Mucosa of rectum (tissue), 2 donors: Measurements from ENCODE around the gene B3GAT2.

Experiments used
- H3K27ac ChIP-seq, 2 donors: one replicate each; pipeline ENCODE4 v1.7.0; 2013; ENCODE audit warnings: inconsistent platforms in 2 of 2, low read depth in 2 of 2, low read length in 2 of 2
- H3K27me3 ChIP-seq, 2 donors: one replicate each; pipeline ENCODE4 v1.7.0; 2013; ENCODE audit warnings: low read length in 2 of 2; ENCODE audit not compliant: control insufficient read depth in 2 of 2, insufficient read depth in 2 of 2
- H3K36me3 ChIP-seq, 2 donors: one replicate each; pipeline ENCODE4 v1.7.0; 2013; ENCODE audit warnings: low read length in 2 of 2; ENCODE audit not compliant: control insufficient read depth in 2 of 2, insufficient read depth in 2 of 2
- H3K4me1 ChIP-seq, 2 donors: one replicate each; pipeline ENCODE4 v1.7.0; 2013; ENCODE audit warnings: low read length in 2 of 2, mild to moderate bottlenecking in 1 of 2; ENCODE audit not compliant: control insufficient read depth in 2 of 2, insufficient read depth in 2 of 2
- H3K4me3 ChIP-seq, 2 donors: one replicate each; pipeline ENCODE4 v1.7.0; 2013; ENCODE audit warnings: low read length in 2 of 2
- H3K9ac ChIP-seq, 2 donors: one replicate each; pipeline ENCODE4 v1.7.0; 2013; ENCODE audit warnings: low read length in 2 of 2, low read depth in 1 of 2, mild to moderate bottlenecking in 1 of 2
- H3K9me3 ChIP-seq, 2 donors: one replicate each; pipeline ENCODE4 v1.7.0; 2013; ENCODE audit warnings: low read length in 2 of 2; ENCODE audit not compliant: control insufficient read depth in 2 of 2
- donor health status: healthy.
- donor health status: Normal muscosa, but diverticular disease.

B3GAT2 gene

GRCh38 chr6:70846207-70846835 lies 110.5 kb downstream of the B3GAT2 start:
- Histone ChIP-seq H3K4me3 (no peak overlapping the region), H3K9me3 (no peaks in the 10 kb centered on the region), H3K36me3 (peaks cover 3% of the 10 kb centered on the region in 2 donors), H3K9ac (no peak overlapping the region), H3K27me3 (no peaks in the 10 kb centered on the region), H3K27ac (no peak overlapping the region), H3K4me1 (no peaks in the 10 kb centered on the region)

GRCh38 chr6:70844301-70844700 lies 112.6 kb downstream of the B3GAT2 start:
- Histone ChIP-seq H3K4me1 (no peaks in the 10 kb centered on the region), H3K9me3 (no peaks in the 10 kb centered on the region), H3K27ac (no peak overlapping the region), H3K27me3 (no peaks in the 10 kb centered on the region), H3K36me3 (peaks cover 3% of the 10 kb centered on the region in 2 donors), H3K9ac (no peak overlapping the region), H3K4me3 (no peak overlapping the region)

- Histone ChIP-seq H3K4me3 (no peak overlapping the region), H3K9me3 (no peaks in the 10 kb centered on the region), H3K36me3 (peaks cover 3% of the 10 kb centered on the region in 2 donors), H3K4me1 (no peaks in the 10 kb centered on the region), H3K27me3 (no peaks in the 10 kb centered on the region), H3K9ac (no peak overlapping the region), H3K27ac (no peak overlapping the region)
Observed at GRCh38 chr6:70843328-70843918, 113.4 kb downstream of the B3GAT2 start.

DNA sequence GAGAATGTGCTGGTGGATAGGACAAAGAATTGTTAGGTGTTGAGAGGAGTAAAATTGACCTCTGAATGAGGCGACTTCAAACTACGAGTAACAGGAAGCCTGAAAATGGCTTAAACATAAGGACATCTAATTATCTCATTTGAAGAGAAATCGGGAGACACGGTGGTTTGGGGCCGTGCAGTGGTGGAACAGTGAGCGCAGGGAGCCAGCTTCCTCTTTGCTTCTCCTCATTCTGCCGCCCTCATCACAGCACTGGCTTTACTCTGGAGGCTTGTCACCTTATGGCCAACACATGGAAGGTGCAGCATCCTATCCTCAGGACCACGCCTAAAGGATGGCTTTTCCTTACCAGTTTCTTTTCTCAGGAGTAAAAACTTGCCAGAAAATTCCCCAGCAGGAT lies 114.3 kb downstream of the B3GAT2 start:
- H3K9me3 ChIP-seq: no peaks in the 10 kb centered on the region
- H3K4me1 ChIP-seq: no peaks in the 10 kb centered on the region
- H3K9ac ChIP-seq: no peak overlapping the region
- peaks cover 3% of the 10 kb centered on the region in 2 donors for H3K36me3 ChIP-seq
- no peak overlapping the region for H3K27ac ChIP-seq
- no peaks in the 10 kb centered on the region for H3K27me3 ChIP-seq
- H3K4me3 ChIP-seq: no peak overlapping the region

DNA sequence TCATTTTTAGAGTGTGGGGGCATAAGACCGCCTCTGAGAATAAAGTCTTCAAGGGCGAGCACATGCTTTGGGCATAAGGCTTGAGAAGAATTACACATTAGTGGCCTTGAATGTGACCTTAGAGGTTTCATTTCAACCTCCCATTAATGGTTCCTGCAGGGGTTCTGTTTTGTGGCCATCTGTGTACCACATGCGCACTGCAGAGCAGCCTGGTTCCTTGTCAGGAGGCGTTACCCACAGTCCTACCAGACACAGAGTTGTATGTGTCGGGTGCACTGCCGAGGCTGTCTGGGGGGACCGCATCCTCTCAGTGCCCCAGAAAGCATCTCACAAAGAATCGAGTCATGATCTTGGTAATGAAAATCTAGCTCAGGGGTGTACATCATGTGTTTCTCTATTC lies 115.7 kb downstream of the B3GAT2 start:
- no peak overlapping the region for H3K27ac ChIP-seq
- H3K4me3 ChIP-seq: no peak overlapping the region
- no peak overlapping the region for H3K9ac ChIP-seq
- no peaks in the 10 kb centered on the region for H3K9me3 ChIP-seq
- H3K27me3 ChIP-seq: no peaks in the 10 kb centered on the region
- H3K4me1 ChIP-seq: no peaks in the 10 kb centered on the region
- H3K36me3 ChIP-seq: no peaks in the 10 kb centered on the region

- no peaks in the 10 kb centered on the region for H3K9me3 ChIP-seq
- no peak overlapping the region for H3K4me3 ChIP-seq
- H3K27ac ChIP-seq: no peak overlapping the region
- no peaks in the 10 kb centered on the region for H3K27me3 ChIP-seq
- no peak overlapping the region for H3K9ac ChIP-seq
- no peaks in the 10 kb centered on the region for H3K36me3 ChIP-seq
- no peaks in the 10 kb centered on the region for H3K4me1 ChIP-seq
Observed at GRCh38 chr6:70839286-70840266, 117.3 kb downstream of the B3GAT2 start.

- no peaks in the 10 kb centered on the region for H3K27me3 ChIP-seq
- no peak overlapping the region for H3K9ac ChIP-seq
- H3K4me3 ChIP-seq: no peak overlapping the region
- H3K27ac ChIP-seq: no peak overlapping the region
- no peaks in the 10 kb centered on the region for H3K9me3 ChIP-seq
- no peaks in the 10 kb centered on the region for H3K36me3 ChIP-seq
- H3K4me1 ChIP-seq: no peaks in the 10 kb centered on the region
Observed at GRCh38 chr6:70838907-70839285, 118.0 kb downstream of the B3GAT2 start.

- Histone ChIP-seq H3K9me3 (no peaks in the 10 kb centered on the region), H3K36me3 (no peaks in the 10 kb centered on the region), H3K4me1 (no peaks in the 10 kb centered on the region), H3K27me3 (no peaks in the 10 kb centered on the region), H3K4me3 (no peak overlapping the region), H3K27ac (no peak overlapping the region), H3K9ac (no peak overlapping the region)
Observed at GRCh38 chr6:70834520-70834919, 122.3 kb downstream of the B3GAT2 start.

DNA sequence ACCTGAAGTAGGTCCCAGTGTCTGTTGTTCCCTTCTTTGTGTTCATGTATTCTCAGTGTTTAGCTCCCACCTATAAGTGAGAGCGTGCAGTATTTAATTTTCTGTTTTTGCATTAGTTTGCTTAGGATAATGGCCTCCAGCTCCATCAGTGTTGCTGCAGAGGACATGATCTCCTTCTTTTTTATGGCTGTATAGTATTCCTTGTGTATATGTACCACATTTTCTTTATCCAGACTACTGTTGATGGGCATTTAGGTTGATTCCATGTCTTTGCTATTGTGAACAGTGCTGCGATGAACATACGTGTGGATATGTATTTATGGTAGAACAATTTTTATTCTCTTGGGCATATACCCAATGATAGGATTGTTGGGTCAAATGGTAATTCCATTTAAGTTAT lies 125.4 kb downstream of the B3GAT2 start:
- Histone ChIP-seq H3K36me3 (no peaks in the 10 kb centered on the region), H3K9ac (no peak overlapping the region), H3K4me1 (no peaks in the 10 kb centered on the region), H3K27me3 (no peaks in the 10 kb centered on the region), H3K27ac (no peak overlapping the region), H3K9me3 (no peaks in the 10 kb centered on the region), H3K4me3 (no peak overlapping the region)

DNA sequence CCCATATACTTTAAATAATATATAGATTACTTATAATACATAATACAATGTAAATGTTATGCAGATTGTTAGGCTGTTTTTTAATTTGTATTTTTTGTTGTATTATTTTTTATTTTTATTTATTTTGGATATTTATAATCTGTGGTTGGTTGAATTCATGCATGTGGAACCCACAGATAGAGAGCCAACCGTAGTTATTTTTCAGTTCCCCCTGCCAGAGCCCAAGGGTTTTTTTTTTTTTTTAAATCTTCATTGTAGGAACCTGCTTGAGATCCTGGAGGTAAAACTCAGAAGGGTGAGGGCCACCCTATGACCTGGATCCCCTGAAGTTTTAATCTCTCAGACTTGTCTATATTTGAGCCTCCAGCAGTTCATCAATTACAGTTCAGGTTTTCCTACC lies 133.2 kb downstream of the B3GAT2 start:
- no peaks in the 10 kb centered on the region for H3K4me1 ChIP-seq
- no peaks in the 10 kb centered on the region for H3K9me3 ChIP-seq
- no peaks in the 10 kb centered on the region for H3K27me3 ChIP-seq
- no peak overlapping the region for H3K9ac ChIP-seq
- H3K4me3 ChIP-seq: no peak overlapping the region
- H3K36me3 ChIP-seq: no peaks in the 10 kb centered on the region
- no peak overlapping the region for H3K27ac ChIP-seq
